ENCODE data around the gene CASKIN2. TPM values are rescaled to one million over a fixed set of nuclear protein-coding genes. Genes with fewer than 3 reads are reported as not detected.

The CASKIN2 gene, protein sequence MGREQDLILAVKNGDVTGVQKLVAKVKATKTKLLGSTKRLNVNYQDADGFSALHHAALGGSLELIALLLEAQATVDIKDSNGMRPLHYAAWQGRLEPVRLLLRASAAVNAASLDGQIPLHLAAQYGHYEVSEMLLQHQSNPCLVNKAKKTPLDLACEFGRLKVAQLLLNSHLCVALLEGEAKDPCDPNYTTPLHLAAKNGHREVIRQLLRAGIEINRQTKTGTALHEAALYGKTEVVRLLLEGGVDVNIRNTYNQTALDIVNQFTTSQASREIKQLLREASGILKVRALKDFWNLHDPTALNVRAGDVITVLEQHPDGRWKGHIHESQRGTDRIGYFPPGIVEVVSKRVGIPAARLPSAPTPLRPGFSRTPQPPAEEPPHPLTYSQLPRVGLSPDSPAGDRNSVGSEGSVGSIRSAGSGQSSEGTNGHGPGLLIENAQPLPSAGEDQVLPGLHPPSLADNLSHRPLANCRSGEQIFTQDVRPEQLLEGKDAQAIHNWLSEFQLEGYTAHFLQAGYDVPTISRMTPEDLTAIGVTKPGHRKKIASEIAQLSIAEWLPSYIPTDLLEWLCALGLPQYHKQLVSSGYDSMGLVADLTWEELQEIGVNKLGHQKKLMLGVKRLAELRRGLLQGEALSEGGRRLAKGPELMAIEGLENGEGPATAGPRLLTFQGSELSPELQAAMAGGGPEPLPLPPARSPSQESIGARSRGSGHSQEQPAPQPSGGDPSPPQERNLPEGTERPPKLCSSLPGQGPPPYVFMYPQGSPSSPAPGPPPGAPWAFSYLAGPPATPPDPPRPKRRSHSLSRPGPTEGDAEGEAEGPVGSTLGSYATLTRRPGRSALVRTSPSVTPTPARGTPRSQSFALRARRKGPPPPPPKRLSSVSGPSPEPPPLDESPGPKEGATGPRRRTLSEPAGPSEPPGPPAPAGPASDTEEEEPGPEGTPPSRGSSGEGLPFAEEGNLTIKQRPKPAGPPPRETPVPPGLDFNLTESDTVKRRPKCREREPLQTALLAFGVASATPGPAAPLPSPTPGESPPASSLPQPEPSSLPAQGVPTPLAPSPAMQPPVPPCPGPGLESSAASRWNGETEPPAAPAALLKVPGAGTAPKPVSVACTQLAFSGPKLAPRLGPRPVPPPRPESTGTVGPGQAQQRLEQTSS (N-terminal part only)
- 10 to 100 TPM; 15.6 to 22.6 TPM for total RNA-seq
- 16.9 TPM for polyA plus RNA-seq (ENCODE audit: insufficient read depth, low read depth, low replicate concordance)
- long read RNA-seq, donor 1, full-length matches to known transcripts, result 1 of 1 reads
- long read RNA-seq, donor 1, partial matches to known transcripts, result 0 of 1 reads
- long read RNA-seq, donor 1, other reads (novel, unspliced or antisense), result 0 of 1 reads
- long read RNA-seq, donor 2, result 0 reads

DNA sequence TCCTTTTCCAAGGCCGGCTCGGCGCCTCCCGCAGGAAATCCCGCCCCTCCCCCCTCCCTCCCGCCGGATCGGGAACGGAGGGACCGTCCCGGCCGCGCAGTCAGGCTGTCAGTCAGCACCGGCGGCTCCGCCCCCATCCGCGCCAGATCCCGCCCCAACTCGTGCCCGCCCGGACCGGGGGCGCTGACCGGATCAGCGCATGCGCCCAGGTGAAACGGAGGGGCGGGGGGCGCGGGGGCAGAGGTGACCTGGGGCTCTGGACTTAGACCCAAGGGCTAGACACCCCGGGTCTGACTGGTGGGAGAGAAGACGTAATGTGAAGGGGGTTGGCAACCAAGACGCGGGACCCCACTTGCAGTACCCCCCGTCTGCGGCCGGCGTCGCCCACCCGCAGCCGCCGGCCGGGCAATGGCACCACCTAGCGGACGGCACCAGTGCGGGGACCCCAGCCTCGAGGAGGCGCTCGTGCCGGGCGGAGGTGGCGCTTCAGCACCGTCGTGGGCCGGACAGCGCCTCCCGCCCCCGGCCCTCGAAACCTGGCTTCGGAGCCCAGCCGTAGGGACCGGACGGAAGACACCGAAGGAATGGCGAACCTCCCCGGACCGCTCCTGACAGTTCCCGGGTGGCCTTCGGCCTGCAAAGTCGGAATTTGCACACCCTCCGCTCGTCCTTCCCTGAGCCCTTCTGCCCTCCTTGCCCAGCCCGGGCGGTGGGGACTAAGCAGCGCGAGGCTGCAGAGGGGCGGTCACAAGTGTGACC, at the start of gene CASKIN2:
Gene CASKIN2 (minus strand): TSS at position 42 of the 759 bp plus-strand sequence. CDS start 1,733 bp downstream, outside the sequence.
- peaks cover 27% of the 10 kb centered on the region for H3K4me1 ChIP-seq
- peak; percentile 96 for DNase-seq
- WGBS, 2 donors, result 0% methylated on average over 15 to 60 of the region's 78 CpGs

DNA sequence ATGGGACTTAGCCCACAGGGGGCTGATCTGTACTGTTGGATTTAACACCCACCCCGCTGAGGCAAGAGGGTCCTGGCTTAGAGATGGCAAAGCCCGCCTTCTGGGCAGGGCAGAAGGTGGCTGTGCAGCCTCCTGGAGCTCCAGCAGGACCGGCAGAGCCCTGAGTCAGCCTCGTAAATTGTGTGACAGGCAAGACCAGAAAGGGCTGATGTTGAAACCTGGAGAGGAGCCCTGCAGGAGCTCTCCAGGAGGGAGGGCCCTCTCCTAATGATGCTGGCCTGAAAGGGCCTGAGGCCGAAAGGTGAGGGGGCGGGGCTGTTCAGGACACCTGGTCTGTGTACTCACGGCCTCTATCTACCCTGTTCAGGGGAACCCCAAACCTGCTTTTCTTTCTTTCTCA, 49.7 kb upstream of the CASKIN2 start:
- H3K27ac ChIP-seq, result no peak overlapping the region
- H3K27me3 ChIP-seq, result no peaks in the 10 kb centered on the region
- H3K36me3 ChIP-seq (ENCODE audit: low read depth, missing control alignments), result no peaks in the 10 kb centered on the region
- TF ChIP-seq, protein P1, sequence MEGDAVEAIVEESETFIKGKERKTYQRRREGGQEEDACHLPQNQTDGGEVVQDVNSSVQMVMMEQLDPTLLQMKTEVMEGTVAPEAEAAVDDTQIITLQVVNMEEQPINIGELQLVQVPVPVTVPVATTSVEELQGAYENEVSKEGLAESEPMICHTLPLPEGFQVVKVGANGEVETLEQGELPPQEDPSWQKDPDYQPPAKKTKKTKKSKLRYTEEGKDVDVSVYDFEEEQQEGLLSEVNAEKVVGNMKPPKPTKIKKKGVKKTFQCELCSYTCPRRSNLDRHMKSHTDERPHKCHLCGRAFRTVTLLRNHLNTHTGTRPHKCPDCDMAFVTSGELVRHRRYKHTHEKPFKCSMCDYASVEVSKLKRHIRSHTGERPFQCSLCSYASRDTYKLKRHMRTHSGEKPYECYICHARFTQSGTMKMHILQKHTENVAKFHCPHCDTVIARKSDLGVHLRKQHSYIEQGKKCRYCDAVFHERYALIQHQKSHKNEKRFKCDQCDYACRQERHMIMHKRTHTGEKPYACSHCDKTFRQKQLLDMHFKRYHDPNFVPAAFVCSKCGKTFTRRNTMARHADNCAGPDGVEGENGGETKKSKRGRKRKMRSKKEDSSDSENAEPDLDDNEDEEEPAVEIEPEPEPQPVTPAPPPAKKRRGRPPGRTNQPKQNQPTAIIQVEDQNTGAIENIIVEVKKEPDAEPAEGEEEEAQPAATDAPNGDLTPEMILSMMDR (IDR thresholded peaks at IDR 0.05), result no peak
- TF ChIP-seq POLR2A (IDR thresholded peaks at IDR 0.05), result no peak
- H3K4me3 ChIP-seq, result no peak overlapping the region
- intact Hi-C loops (cut with DNase I; ENCODE audit: low total_unique reads), result no loop called here
- WGBS, 2 donors, result 84 to 97% methylated on average over 6 to 7 of the region's 7 CpGs
- no peak for DNase-seq
- H3K9me3 ChIP-seq, result no peaks in the 10 kb centered on the region
- H3K4me1 ChIP-seq, result peaks cover 4% of the 10 kb centered on the region

More for the DNA sequence above, at the start of gene CASKIN2:
- no peaks in the 10 kb centered on the region for H3K9me3 ChIP-seq
- H3K4me3 ChIP-seq, result peak within 1 kb of the TSS; percentile 78 to 94
- TF ChIP-seq, protein P1 (IDR thresholded peaks at IDR 0.05), result peak; percentile 96 to 98 (median 98)
- no peak for TF ChIP-seq POLR2A (IDR thresholded peaks at IDR 0.05)
- peak within 1 kb of the TSS; percentile 77 to 89 for H3K27ac ChIP-seq
- intact Hi-C loops (cut with DNase I; ENCODE audit: low total_unique reads), result no loop called here
- no peaks in the 10 kb centered on the region for H3K27me3 ChIP-seq
- H3K36me3 ChIP-seq (ENCODE audit: low read depth, missing control alignments), result peaks cover 3% of the 10 kb centered on the region

DNA sequence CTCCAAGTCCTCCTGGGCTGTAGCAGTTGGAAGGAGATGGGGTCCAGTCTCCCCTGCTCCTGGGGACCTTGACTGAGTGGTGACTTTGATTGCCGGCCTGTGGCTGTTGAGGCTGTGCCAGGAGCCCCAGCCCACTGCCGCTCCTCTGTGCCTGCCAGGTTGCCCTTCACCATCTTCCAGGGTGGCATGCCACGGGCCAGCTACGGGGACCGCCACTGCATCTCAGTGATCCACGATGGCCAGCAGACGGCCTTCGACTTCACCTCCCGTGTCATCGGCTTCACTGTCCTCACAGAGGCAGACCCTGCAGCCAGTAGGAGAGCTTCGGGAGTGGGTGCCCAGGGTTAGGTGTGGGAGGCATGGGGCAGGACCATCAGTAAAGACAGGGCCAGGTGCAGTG, 48.9 kb upstream of the CASKIN2 start:
- TF ChIP-seq, protein P1 (IDR thresholded peaks at IDR 0.05), result no peak
- intact Hi-C loops (cut with DNase I; ENCODE audit: low total_unique reads), result no loop called here
- 95 to 98% methylated on average over 9 to 11 of the region's 11 CpGs for WGBS, 2 donors

More for the DNA sequence above, 48.9 kb upstream of the CASKIN2 start:
- Histone ChIP-seq H3K27me3 (no peaks in the 10 kb centered on the region), H3K4me1 (peaks cover 4% of the 10 kb centered on the region), H3K27ac (no peak overlapping the region), H3K4me3 (no peak overlapping the region), H3K36me3 (ENCODE audit: low read depth, missing control alignments) (no peaks in the 10 kb centered on the region), H3K9me3 (no peaks in the 10 kb centered on the region)
- DNase-seq, result no peak
